Neural progenitor cell (in vitro differentiated cells): Measurements from ENCODE around the gene PCDHA7.

ENCODE experiments used
- EZH2phosphoT487 ChIP-seq: fragments of 200-600 bp; sonication (generic); IDR thresholded peaks from 2 replicates; pipeline ENCODE4 v1.6.1; 2017; ENCODE audit warnings: antibody characterized with exemption
- TF ChIP-seq, protein P1 (sequence below): fragments of 200-600 bp; sonication (generic); IDR thresholded peaks from 2 replicates; pipeline ENCODE4 v1.5.1; 2017; ENCODE audit warnings: antibody characterized with exemption, mild to moderate bottlenecking

DNA sequence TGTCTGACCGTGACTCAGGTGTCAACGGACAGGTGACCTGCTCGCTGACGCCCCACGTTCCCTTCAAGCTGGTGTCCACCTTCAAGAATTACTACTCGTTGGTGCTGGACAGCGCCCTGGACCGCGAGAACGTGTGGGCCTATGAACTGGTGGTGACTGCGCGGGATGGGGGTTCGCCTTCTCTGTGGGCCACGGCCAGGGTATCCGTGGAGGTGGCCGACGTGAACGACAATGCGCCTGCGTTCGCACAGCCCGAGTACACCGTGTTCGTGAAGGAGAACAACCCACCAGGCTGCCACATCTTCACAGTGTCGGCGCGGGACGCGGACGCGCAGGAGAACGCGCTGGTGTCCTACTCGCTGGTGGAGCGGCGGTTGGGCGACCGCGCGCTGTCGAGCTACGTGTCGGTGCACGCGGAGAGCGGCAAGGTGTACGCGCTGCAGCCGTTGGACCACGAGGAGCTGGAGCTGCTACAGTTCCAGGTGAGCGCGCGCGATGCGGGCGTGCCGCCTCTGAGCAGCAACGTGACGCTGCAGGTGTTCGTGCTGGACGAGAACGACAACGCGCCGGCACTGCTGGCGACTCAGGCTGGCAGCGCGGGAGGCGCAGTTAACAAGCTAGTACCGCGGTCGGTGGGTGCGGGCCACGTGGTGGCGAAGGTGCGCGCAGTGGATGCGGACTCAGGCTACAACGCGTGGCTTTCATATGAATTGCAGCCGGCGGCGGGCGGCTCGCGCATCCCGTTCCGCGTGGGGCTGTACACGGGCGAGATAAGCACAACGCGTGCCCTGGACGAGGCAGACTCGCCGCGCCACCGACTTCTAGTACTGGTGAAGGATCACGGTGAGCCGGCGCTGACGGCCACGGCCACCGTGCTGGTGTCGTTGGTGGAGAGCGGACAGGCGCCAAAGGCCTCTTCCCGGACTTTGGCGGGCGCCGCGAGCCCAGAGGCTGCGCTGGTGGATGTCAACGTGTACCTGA lies 36.4 kb downstream of the PCDHA7 start:
- TF ChIP-seq, protein P1, sequence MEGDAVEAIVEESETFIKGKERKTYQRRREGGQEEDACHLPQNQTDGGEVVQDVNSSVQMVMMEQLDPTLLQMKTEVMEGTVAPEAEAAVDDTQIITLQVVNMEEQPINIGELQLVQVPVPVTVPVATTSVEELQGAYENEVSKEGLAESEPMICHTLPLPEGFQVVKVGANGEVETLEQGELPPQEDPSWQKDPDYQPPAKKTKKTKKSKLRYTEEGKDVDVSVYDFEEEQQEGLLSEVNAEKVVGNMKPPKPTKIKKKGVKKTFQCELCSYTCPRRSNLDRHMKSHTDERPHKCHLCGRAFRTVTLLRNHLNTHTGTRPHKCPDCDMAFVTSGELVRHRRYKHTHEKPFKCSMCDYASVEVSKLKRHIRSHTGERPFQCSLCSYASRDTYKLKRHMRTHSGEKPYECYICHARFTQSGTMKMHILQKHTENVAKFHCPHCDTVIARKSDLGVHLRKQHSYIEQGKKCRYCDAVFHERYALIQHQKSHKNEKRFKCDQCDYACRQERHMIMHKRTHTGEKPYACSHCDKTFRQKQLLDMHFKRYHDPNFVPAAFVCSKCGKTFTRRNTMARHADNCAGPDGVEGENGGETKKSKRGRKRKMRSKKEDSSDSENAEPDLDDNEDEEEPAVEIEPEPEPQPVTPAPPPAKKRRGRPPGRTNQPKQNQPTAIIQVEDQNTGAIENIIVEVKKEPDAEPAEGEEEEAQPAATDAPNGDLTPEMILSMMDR = no peak
- no peak for TF ChIP-seq EZH2phosphoT487
